GM12891 (cell line): ENCODE data around the gene DOCK2.

Source experiments
- POLR2A ChIP-seq: IDR thresholded peaks from 2 replicates; pipeline ENCODE4 v1.6.1; 2011; ENCODE audit warnings: low read depth, low read length, control low read depth
- POLR2AphosphoS5 ChIP-seq: IDR thresholded peaks from 2 replicates; pipeline ENCODE4 v1.6.1; 2011; ENCODE audit warnings: low read depth, low read length, control low read depth
- TAF1 ChIP-seq: IDR thresholded peaks from 2 replicates; pipeline ENCODE4 v1.6.1; 2011; ENCODE audit warnings: low read depth, low read length, control low read depth

DNA sequence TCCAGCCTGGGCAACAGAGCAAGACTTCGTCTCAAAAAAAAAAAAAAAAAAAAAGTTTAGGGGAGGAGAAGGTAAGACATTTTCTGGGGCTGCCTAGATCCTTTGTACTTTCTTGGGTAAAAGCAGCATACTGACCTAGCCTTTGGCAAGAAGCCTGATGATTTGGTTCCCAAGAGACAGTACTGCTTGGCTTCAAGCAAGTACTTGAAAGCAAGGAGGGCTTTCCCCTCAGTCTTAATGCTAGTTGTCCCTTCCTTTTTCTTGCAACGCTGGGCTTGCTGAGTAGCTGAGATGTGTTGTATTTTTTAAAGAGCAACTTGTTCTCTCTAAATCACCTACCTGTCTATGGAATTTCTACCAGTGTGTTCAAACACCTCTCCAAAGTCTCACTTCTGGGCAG, 267.0 kb downstream of the DOCK2 start:
- TF ChIP-seq POLR2A (no peak), TAF1 (no peak), POLR2AphosphoS5 (no peak)
